Keratinocyte (primary cell): Measurements from ENCODE around the gene PACSIN2. TPM values are rescaled to one million over a fixed set of nuclear protein-coding genes. Genes with fewer than 3 reads are reported as not detected.

Experiments
- DNase-seq: peaks from one replicate; pipeline ENCODE4 v3.0.0-alpha.2; 2011; ENCODE audit warnings: low read depth, missing footprints, low spot score
- FAIRE-seq: peaks from 2 replicates; lab custom pipeline; 2011; peaks lifted over from hg19 to GRCh38; lab: Jason Lieb, UNC
- H2AFZ ChIP-seq: 2 replicates; pipeline ENCODE4 v1.6.0; 2012; ENCODE audit warnings: low read length, control low read depth, inconsistent platforms; ENCODE audit not compliant: control insufficient read depth
- H3K27ac ChIP-seq: 2 replicates; pipeline ENCODE4 v1.5.1; 2011; ENCODE audit warnings: low read length; ENCODE audit not compliant: control insufficient read depth, insufficient read depth
- H3K27me3 ChIP-seq: 3 replicates; pipeline ENCODE4 v1.6.0; 2011; ENCODE audit warnings: low read length; ENCODE audit not compliant: control insufficient read depth, insufficient read depth; ENCODE audit errors: extremely low read depth
- H3K36me3 ChIP-seq, 2 experiments: 2 replicates in 1 of 2; 3 replicates in 1 of 2; pipeline ENCODE4 v1.5.1; 2011; ENCODE audit warnings: low read length in 2 of 2, mild to moderate bottlenecking in 1 of 2; ENCODE audit not compliant: control insufficient read depth in 2 of 2, insufficient read depth in 2 of 2; ENCODE audit errors: extremely low read depth in 1 of 2
- H3K4me1 ChIP-seq: 3 replicates; pipeline ENCODE4 v1.5.1; 2011; ENCODE audit warnings: low read length; ENCODE audit not compliant: control insufficient read depth, insufficient read depth; ENCODE audit errors: extremely low read depth
- H3K4me2 ChIP-seq: 3 replicates; pipeline ENCODE4 v1.6.0; 2011; ENCODE audit warnings: low read depth, low read length; ENCODE audit not compliant: control insufficient read depth, insufficient read depth; ENCODE audit errors: extremely low read depth
- H3K4me3 ChIP-seq, 3 experiments: fragments of 200-600 bp in 1 of 3; sonication (generic) in 1 of 3; 2 replicates in 2 of 3; 3 replicates in 1 of 3; pipeline ENCODE4 v1.5.1; 2011 to 2016; ENCODE audit warnings: low read length in 3 of 3, mild to moderate bottlenecking in 3 of 3, control low read depth in 2 of 3, inconsistent platforms in 1 of 3, low read depth in 1 of 3, mixed read lengths in 1 of 3, mixed run types in 1 of 3, moderate library complexity in 1 of 3; ENCODE audit not compliant: control insufficient read depth in 2 of 3, insufficient read depth in 2 of 3; ENCODE audit errors: extremely low read depth in 1 of 3
- H3K79me2 ChIP-seq: 2 replicates; pipeline ENCODE4 v1.6.0; 2012; ENCODE audit warnings: low read length; ENCODE audit not compliant: control insufficient read depth, insufficient read depth
- H3K9ac ChIP-seq: 3 replicates; pipeline ENCODE4 v1.6.0; 2011; ENCODE audit warnings: low read length; ENCODE audit not compliant: control insufficient read depth, insufficient read depth; ENCODE audit errors: extremely low read depth
- H3K9me1 ChIP-seq: 3 replicates; pipeline ENCODE4 v1.6.0; 2011; ENCODE audit warnings: low read length; ENCODE audit not compliant: control insufficient read depth, insufficient read depth; ENCODE audit errors: extremely low read depth
- H3K9me3 ChIP-seq: 2 replicates; pipeline ENCODE4 v1.5.1; 2012; ENCODE audit warnings: low read depth, low read length; ENCODE audit not compliant: control insufficient read depth
- H4K20me1 ChIP-seq: 3 replicates; pipeline ENCODE4 v1.6.0; 2011; ENCODE audit warnings: low read length; ENCODE audit not compliant: control insufficient read depth, insufficient read depth; ENCODE audit errors: extremely low read depth
- EZH2 ChIP-seq: IDR thresholded peaks from one replicate; pipeline ENCODE4 v1.6.1; 2012; ENCODE audit warnings: inconsistent platforms, mild to moderate bottlenecking, low read length, moderate library complexity
- dilution Hi-C: fragments of 300-500 bp; cut with MboI; formaldehyde crosslinking; loops from one replicate; pipeline ENCODE4 v1.7.0; 2020; ENCODE audit warnings: low sequenced_read_pairs; ENCODE audit not compliant: extremely low pct_ligation_motif_present
- polyA plus RNA-seq, 5 experiments: library from polyadenylated mRNA; depleted of rRNA in 3 of 5; stranded (reverse) in 3 of 5; stranded (forward) in 1 of 5; unstranded in 1 of 5; fragments of >200 nt; gene quantifications; 1 replicate in 1 of 5; 2 replicates in 3 of 5; 3 replicates in 1 of 5; pipeline versions ENCODE4 v1.2.1 to v1.2.3, GENCODE V29; 2011 to 2012; ENCODE audit warnings: missing spikeins in 2 of 5, low read depth in 1 of 5, low replicate concordance in 1 of 5
- TF ChIP-seq, protein P1 (sequence below), 3 experiments: IDR thresholded peaks in 1 of 3; conservative IDR thresholded peaks in 1 of 3; optimal IDR thresholded peaks in 1 of 3; 2 replicates in 2 of 3; 3 replicates in 1 of 3; pipeline versions ENCODE3 to v1.5.1; 2011; ENCODE audit warnings: low read length in 3 of 3, mild to moderate bottlenecking in 3 of 3, moderate library complexity in 2 of 3, control low read depth in 1 of 3, inconsistent platforms in 1 of 3; ENCODE audit not compliant: insufficient read depth in 2 of 3; ENCODE audit errors: extremely low read depth in 1 of 3

PACSIN2 gene
- polyA plus RNA-seq, 1 donor (not counting 4 experiments of a cell fraction or from before 2014, with no cell fraction given): 55.5 TPM

DNA sequence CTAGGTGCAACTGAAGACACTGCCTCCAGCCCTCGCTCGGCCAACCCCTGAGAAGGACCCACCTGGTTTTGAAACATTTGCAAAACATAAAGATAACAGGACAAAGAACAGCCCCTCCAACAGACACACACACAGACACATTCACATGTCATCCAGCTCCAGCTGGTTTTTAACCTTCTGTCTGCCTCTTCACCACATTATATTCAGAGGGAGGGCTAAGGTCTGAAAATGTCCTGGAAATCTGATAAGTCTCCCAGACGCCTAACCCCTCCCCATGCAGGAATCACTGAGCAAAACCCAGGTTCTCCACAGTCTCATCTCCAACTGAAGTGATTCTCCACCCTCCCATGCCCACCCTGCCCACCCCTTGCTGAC, 29.4 kb downstream of the PACSIN2 start:
- H3K4me1 ChIP-seq: peaks cover 5% of the 10 kb centered on the region
- H3K9me3 ChIP-seq: no peaks in the 10 kb centered on the region
- H2AFZ ChIP-seq: no peak overlapping the region
- no peak for DNase-seq
- FAIRE-seq: no peak
- H3K27me3 ChIP-seq: no peaks in the 10 kb centered on the region
- no peak overlapping the region for H3K9ac ChIP-seq
- H3K79me2 ChIP-seq: peaks cover 63% of the 10 kb centered on the region
- H4K20me1 ChIP-seq: peaks cover 5% of the 10 kb centered on the region
- H3K4me3 ChIP-seq: no peak overlapping the region
- no peak for TF ChIP-seq EZH2
- TF ChIP-seq, protein P1, sequence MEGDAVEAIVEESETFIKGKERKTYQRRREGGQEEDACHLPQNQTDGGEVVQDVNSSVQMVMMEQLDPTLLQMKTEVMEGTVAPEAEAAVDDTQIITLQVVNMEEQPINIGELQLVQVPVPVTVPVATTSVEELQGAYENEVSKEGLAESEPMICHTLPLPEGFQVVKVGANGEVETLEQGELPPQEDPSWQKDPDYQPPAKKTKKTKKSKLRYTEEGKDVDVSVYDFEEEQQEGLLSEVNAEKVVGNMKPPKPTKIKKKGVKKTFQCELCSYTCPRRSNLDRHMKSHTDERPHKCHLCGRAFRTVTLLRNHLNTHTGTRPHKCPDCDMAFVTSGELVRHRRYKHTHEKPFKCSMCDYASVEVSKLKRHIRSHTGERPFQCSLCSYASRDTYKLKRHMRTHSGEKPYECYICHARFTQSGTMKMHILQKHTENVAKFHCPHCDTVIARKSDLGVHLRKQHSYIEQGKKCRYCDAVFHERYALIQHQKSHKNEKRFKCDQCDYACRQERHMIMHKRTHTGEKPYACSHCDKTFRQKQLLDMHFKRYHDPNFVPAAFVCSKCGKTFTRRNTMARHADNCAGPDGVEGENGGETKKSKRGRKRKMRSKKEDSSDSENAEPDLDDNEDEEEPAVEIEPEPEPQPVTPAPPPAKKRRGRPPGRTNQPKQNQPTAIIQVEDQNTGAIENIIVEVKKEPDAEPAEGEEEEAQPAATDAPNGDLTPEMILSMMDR (optimal IDR thresholded peaks at IDR 0.05 in 1 of 3, IDR thresholded peaks at IDR 0.05 in 1 of 3, conservative IDR thresholded peaks at IDR 0.05 in 1 of 3; ENCODE audit: extremely low read depth in 1 of 3, insufficient read depth in 2 of 3, low read length in 3 of 3): no peak
- dilution Hi-C loops: no loop called here
- H3K4me2 ChIP-seq: no peak overlapping the region
- H3K36me3 ChIP-seq: no peaks in the 10 kb centered on the region
- H3K27ac ChIP-seq: no peak overlapping the region
- H3K9me1 ChIP-seq: no peaks in the 10 kb centered on the region

DNA sequence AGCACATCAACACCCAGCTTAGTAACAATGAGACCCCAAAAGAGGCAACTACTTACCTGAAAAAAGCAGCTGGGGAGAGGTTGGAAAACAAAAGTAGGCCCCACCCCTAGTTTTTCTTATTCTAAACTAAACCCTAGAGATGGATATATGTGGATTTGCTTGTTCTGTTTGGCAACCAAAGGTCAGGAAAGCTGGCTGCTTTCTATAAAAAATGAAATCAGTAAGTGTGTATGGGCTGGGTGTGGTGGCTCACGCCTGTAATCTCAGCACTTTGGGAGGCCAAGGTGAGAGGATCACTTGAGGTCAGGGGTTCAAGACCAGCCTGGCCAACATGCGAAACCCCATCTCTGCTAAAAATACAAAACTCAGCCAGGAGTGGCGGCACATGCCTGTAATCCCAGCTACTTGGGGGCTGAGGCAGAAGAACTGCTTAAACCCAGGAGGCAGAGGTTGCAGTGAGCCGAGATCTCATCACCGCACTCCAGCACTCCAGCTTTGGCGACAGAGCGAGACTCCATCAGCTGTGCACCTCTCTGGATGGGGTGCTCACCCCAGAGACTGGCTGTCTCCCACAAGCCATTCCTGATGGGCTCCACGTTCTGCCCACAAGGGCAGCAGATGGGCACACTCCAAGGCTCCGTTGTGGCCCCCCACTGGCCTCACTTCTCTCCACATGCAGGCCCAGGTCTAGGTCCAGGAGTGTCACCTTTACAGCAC, 30.0 kb downstream of the PACSIN2 start:
- Histone ChIP-seq H3K4me3 (no peak overlapping the region), H4K20me1 (no peaks in the 10 kb centered on the region), H3K36me3 (no peaks in the 10 kb centered on the region), H3K4me1 (no peaks in the 10 kb centered on the region), H3K79me2 (peaks cover 65% of the 10 kb centered on the region), H3K9ac (no peak overlapping the region), H3K27me3 (no peaks in the 10 kb centered on the region), H2AFZ (no peak overlapping the region), H3K27ac (no peak overlapping the region), H3K4me2 (no peak overlapping the region), H3K9me3 (no peaks in the 10 kb centered on the region), H3K9me1 (no peaks in the 10 kb centered on the region)
- TF ChIP-seq, protein P1 (optimal IDR thresholded peaks at IDR 0.05 in 1 of 3, IDR thresholded peaks at IDR 0.05 in 1 of 3, conservative IDR thresholded peaks at IDR 0.05 in 1 of 3; ENCODE audit: extremely low read depth in 1 of 3, insufficient read depth in 2 of 3, low read length in 3 of 3): no peak
- no peak for TF ChIP-seq EZH2
- DNase-seq: no peak
- dilution Hi-C loops: no loop called here
- FAIRE-seq: no peak
